Keratinocyte (primary cell): ENCODE results near the gene CCDC27. TPM values are rescaled to one million over a fixed set of nuclear protein-coding genes. Genes with fewer than 3 reads are reported as not detected.

ENCODE experiments used
- DNase-seq: peaks from one replicate; pipeline ENCODE4 v3.0.0-alpha.2; 2011; ENCODE audit warnings: low read depth, missing footprints, low spot score
- FAIRE-seq: peaks from 2 replicates; lab custom pipeline; 2011; peaks lifted over from hg19 to GRCh38; lab: Jason Lieb, UNC
- H2AFZ ChIP-seq: 2 replicates; pipeline ENCODE4 v1.6.0; 2012; ENCODE audit warnings: low read length, control low read depth, inconsistent platforms; ENCODE audit not compliant: control insufficient read depth
- H3K27ac ChIP-seq: 2 replicates; pipeline ENCODE4 v1.5.1; 2011; ENCODE audit warnings: low read length; ENCODE audit not compliant: control insufficient read depth, insufficient read depth
- H3K27me3 ChIP-seq: 3 replicates; pipeline ENCODE4 v1.6.0; 2011; ENCODE audit warnings: low read length; ENCODE audit not compliant: control insufficient read depth, insufficient read depth; ENCODE audit errors: extremely low read depth
- H3K36me3 ChIP-seq, 2 experiments: 2 replicates in 1 of 2; 3 replicates in 1 of 2; pipeline ENCODE4 v1.5.1; 2011; ENCODE audit warnings: low read length in 2 of 2, mild to moderate bottlenecking in 1 of 2; ENCODE audit not compliant: control insufficient read depth in 2 of 2, insufficient read depth in 2 of 2; ENCODE audit errors: extremely low read depth in 1 of 2
- H3K4me1 ChIP-seq: 3 replicates; pipeline ENCODE4 v1.5.1; 2011; ENCODE audit warnings: low read length; ENCODE audit not compliant: control insufficient read depth, insufficient read depth; ENCODE audit errors: extremely low read depth
- H3K4me2 ChIP-seq: 3 replicates; pipeline ENCODE4 v1.6.0; 2011; ENCODE audit warnings: low read depth, low read length; ENCODE audit not compliant: control insufficient read depth, insufficient read depth; ENCODE audit errors: extremely low read depth
- H3K4me3 ChIP-seq, 3 experiments: fragments of 200-600 bp in 1 of 3; sonication (generic) in 1 of 3; 2 replicates in 2 of 3; 3 replicates in 1 of 3; pipeline ENCODE4 v1.5.1; 2011 to 2016; ENCODE audit warnings: low read length in 3 of 3, mild to moderate bottlenecking in 3 of 3, control low read depth in 2 of 3, inconsistent platforms in 1 of 3, low read depth in 1 of 3, mixed read lengths in 1 of 3, mixed run types in 1 of 3, moderate library complexity in 1 of 3; ENCODE audit not compliant: control insufficient read depth in 2 of 3, insufficient read depth in 2 of 3; ENCODE audit errors: extremely low read depth in 1 of 3
- H3K79me2 ChIP-seq: 2 replicates; pipeline ENCODE4 v1.6.0; 2012; ENCODE audit warnings: low read length; ENCODE audit not compliant: control insufficient read depth, insufficient read depth
- H3K9ac ChIP-seq: 3 replicates; pipeline ENCODE4 v1.6.0; 2011; ENCODE audit warnings: low read length; ENCODE audit not compliant: control insufficient read depth, insufficient read depth; ENCODE audit errors: extremely low read depth
- H3K9me1 ChIP-seq: 3 replicates; pipeline ENCODE4 v1.6.0; 2011; ENCODE audit warnings: low read length; ENCODE audit not compliant: control insufficient read depth, insufficient read depth; ENCODE audit errors: extremely low read depth
- H3K9me3 ChIP-seq: 2 replicates; pipeline ENCODE4 v1.5.1; 2012; ENCODE audit warnings: low read depth, low read length; ENCODE audit not compliant: control insufficient read depth
- H4K20me1 ChIP-seq: 3 replicates; pipeline ENCODE4 v1.6.0; 2011; ENCODE audit warnings: low read length; ENCODE audit not compliant: control insufficient read depth, insufficient read depth; ENCODE audit errors: extremely low read depth
- EZH2 ChIP-seq: IDR thresholded peaks from one replicate; pipeline ENCODE4 v1.6.1; 2012; ENCODE audit warnings: inconsistent platforms, mild to moderate bottlenecking, low read length, moderate library complexity
- dilution Hi-C: fragments of 300-500 bp; cut with MboI; formaldehyde crosslinking; loops from one replicate; pipeline ENCODE4 v1.7.0; 2020; ENCODE audit warnings: low sequenced_read_pairs; ENCODE audit not compliant: extremely low pct_ligation_motif_present
- polyA plus RNA-seq, 5 experiments: library from polyadenylated mRNA; depleted of rRNA in 3 of 5; stranded (reverse) in 3 of 5; stranded (forward) in 1 of 5; unstranded in 1 of 5; fragments of >200 nt; gene quantifications; 1 replicate in 1 of 5; 2 replicates in 3 of 5; 3 replicates in 1 of 5; pipeline versions ENCODE4 v1.2.1 to v1.2.3, GENCODE V29; 2011 to 2012; ENCODE audit warnings: missing spikeins in 2 of 5, low read depth in 1 of 5, low replicate concordance in 1 of 5
- TF ChIP-seq, protein P1 (sequence below), 3 experiments: IDR thresholded peaks in 1 of 3; conservative IDR thresholded peaks in 1 of 3; optimal IDR thresholded peaks in 1 of 3; 2 replicates in 2 of 3; 3 replicates in 1 of 3; pipeline versions ENCODE3 to v1.5.1; 2011; ENCODE audit warnings: low read length in 3 of 3, mild to moderate bottlenecking in 3 of 3, moderate library complexity in 2 of 3, control low read depth in 1 of 3, inconsistent platforms in 1 of 3; ENCODE audit not compliant: insufficient read depth in 2 of 3; ENCODE audit errors: extremely low read depth in 1 of 3

The CCDC27 gene
- polyA plus RNA-seq, 1 donor (not counting 4 experiments of a cell fraction or from before 2014, with no cell fraction given): not detected

DNA sequence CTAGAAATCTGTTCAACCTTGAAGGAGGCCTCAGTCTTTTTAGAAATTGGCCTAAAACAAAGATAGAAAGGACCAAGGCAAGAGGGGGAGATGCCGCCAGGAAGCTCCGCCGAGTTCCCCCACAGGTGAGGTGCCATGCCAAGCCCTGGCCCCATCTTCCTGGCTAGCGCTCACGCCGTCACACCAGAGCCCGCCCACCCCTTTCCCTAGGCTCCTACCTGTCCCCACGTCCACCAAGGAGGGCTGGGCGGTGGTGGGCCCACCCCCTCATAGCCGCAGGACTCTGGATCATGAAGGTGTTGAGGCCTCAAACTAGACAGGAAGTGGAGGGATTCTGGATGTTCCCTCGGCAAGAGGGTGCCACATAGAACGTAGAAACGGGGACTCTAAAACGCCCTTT lies 15.5 kb upstream of the CCDC27 start:
- Histone ChIP-seq H3K4me3 (no peak overlapping the region), H3K9ac (no peak overlapping the region), H3K4me1 (no peaks in the 10 kb centered on the region), H3K79me2 (no peaks in the 10 kb centered on the region), H3K9me3 (no peaks in the 10 kb centered on the region), H3K4me2 (no peak overlapping the region), H2AFZ (no peak overlapping the region), H3K9me1 (no peaks in the 10 kb centered on the region), H3K27ac (no peak overlapping the region), H3K36me3 (peaks cover 9 to 18% of the 10 kb centered on the region in 2 experiments), H4K20me1 (no peaks in the 10 kb centered on the region), H3K27me3 (no peaks in the 10 kb centered on the region)
- dilution Hi-C loops: no loop called here
- no peak for DNase-seq
- TF ChIP-seq EZH2: no peak
- TF ChIP-seq, protein P1, sequence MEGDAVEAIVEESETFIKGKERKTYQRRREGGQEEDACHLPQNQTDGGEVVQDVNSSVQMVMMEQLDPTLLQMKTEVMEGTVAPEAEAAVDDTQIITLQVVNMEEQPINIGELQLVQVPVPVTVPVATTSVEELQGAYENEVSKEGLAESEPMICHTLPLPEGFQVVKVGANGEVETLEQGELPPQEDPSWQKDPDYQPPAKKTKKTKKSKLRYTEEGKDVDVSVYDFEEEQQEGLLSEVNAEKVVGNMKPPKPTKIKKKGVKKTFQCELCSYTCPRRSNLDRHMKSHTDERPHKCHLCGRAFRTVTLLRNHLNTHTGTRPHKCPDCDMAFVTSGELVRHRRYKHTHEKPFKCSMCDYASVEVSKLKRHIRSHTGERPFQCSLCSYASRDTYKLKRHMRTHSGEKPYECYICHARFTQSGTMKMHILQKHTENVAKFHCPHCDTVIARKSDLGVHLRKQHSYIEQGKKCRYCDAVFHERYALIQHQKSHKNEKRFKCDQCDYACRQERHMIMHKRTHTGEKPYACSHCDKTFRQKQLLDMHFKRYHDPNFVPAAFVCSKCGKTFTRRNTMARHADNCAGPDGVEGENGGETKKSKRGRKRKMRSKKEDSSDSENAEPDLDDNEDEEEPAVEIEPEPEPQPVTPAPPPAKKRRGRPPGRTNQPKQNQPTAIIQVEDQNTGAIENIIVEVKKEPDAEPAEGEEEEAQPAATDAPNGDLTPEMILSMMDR (optimal IDR thresholded peaks at IDR 0.05 in 1 of 3, IDR thresholded peaks at IDR 0.05 in 1 of 3, conservative IDR thresholded peaks at IDR 0.05 in 1 of 3; ENCODE audit: extremely low read depth in 1 of 3, insufficient read depth in 2 of 3, low read length in 3 of 3): no peak
- no peak for FAIRE-seq

GRCh38 chr1:3738943-3739342 lies 13.3 kb upstream of the CCDC27 start:
- Histone ChIP-seq H3K9me3 (no peaks in the 10 kb centered on the region), H2AFZ (no peak overlapping the region), H3K4me1 (peaks cover 4% of the 10 kb centered on the region), H3K79me2 (no peaks in the 10 kb centered on the region), H3K9me1 (peaks cover 2% of the 10 kb centered on the region), H3K27ac (no peak overlapping the region), H4K20me1 (no peaks in the 10 kb centered on the region), H3K9ac (no peak overlapping the region), H3K4me2 (no peak overlapping the region), H3K36me3 (peaks cover 15 to 22% of the 10 kb centered on the region in 2 experiments), H3K27me3 (no peaks in the 10 kb centered on the region), H3K4me3 (no peak overlapping the region)
- no peak for DNase-seq
- FAIRE-seq: no peak
- TF ChIP-seq EZH2: no peak
- TF ChIP-seq, protein P1 (optimal IDR thresholded peaks at IDR 0.05 in 1 of 3, IDR thresholded peaks at IDR 0.05 in 1 of 3, conservative IDR thresholded peaks at IDR 0.05 in 1 of 3; ENCODE audit: extremely low read depth in 1 of 3, insufficient read depth in 2 of 3, low read length in 3 of 3): no peak
- dilution Hi-C loops: no loop called here
